ENCODE data around the gene GPX2. TPM values are rescaled to one million over a fixed set of nuclear protein-coding genes. Genes with fewer than 3 reads are reported as not detected.

Gene GPX2
- total and polyA plus RNA-seq, 10 of the 15 experiments (the other 5 are each of a cell fraction or from before 2014, with no cell fraction given): not detected

GRCh38 chr14:64942531-64943111, at the start of gene GPX2 (continued):
- TF ChIP-seq ZNF687 (IDR thresholded peaks at IDR 0.05) (no peak), GATAD2B (conservative IDR thresholded peaks at IDR 0.05; ENCODE audit: low read depth) (no peak), E2F8 (IDR thresholded peaks at IDR 0.05; ENCODE audit: low read depth, partially characterized antibody) (no peak), SPI1 (IDR thresholded peaks at IDR 0.05; ENCODE audit: borderline replicate concordance, insufficient read depth, low read depth, low read length) (no peak), NFIC (IDR thresholded peaks at IDR 0.05; ENCODE audit: low read depth, low read length) (no peak), MTA3 (IDR thresholded peaks at IDR 0.05; ENCODE audit: borderline replicate concordance, low read length) (no peak), TAF1 (IDR thresholded peaks at IDR 0.05; ENCODE audit: borderline replicate concordance, low read depth, low read length) (no peak), BCL11A (IDR thresholded peaks at IDR 0.05; ENCODE audit: low read depth, low read length) (no peak), ATF7 (IDR thresholded peaks at IDR 0.05; ENCODE audit: low read depth) (no peak), MTA2 (IDR thresholded peaks at IDR 0.05; ENCODE audit: low read depth) (no peak)
- TF ChIP-seq, protein P1, sequence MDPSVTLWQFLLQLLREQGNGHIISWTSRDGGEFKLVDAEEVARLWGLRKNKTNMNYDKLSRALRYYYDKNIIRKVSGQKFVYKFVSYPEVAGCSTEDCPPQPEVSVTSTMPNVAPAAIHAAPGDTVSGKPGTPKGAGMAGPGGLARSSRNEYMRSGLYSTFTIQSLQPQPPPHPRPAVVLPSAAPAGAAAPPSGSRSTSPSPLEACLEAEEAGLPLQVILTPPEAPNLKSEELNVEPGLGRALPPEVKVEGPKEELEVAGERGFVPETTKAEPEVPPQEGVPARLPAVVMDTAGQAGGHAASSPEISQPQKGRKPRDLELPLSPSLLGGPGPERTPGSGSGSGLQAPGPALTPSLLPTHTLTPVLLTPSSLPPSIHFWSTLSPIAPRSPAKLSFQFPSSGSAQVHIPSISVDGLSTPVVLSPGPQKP (IDR thresholded peaks at IDR 0.05; ENCODE audit: low read depth, low read length): no peak

Data from GM12878 (cell line).